C4-2B (cell line): ENCODE data around the gene MRPL1.
A peak's percentile ranks its signal among the peaks of the same experiment; 100 is the strongest.

ENCODE experiments used
- H3K27ac ChIP-seq: fragments of 450-650 bp; 2 replicates; pipeline ENCODE4 v1.5.1; 2017
- CTCF ChIP-seq: fragments of 450-650 bp; conservative IDR thresholded peaks from 2 replicates; pipeline ENCODE4 v1.5.1; 2017; ENCODE audit warnings: mild to moderate bottlenecking
- ZFX ChIP-seq: fragments of 450-650 bp; IDR thresholded peaks from 2 replicates; pipeline ENCODE4 v1.6.1; 2017

MRPL1 gene

GRCh38 chr4:77862478-77863216, at the start of gene MRPL1:
MRPL1 (plus strand) TSS chr4:77862830; CDS start chr4:77862849, 19 bp downstream.
- peak; percentile 26; the same call in 1 of the 2 replicates for TF ChIP-seq CTCF
- no peak for TF ChIP-seq ZFX
- H3K27ac ChIP-seq: peak within 1 kb of the TSS; percentile 77

- no peak for TF ChIP-seq ZFX
- TF ChIP-seq CTCF: no peak
- H3K27ac ChIP-seq: no peak overlapping the region
Measured at GRCh38 chr4:77815636-77816035, 47.0 kb upstream of the MRPL1 start.

GRCh38 chr4:77816546-77816945, 46.1 kb upstream of the MRPL1 start:
- TF ChIP-seq CTCF: no peak
- TF ChIP-seq ZFX: no peak
- H3K27ac ChIP-seq: no peak overlapping the region

GRCh38 chr4:77817304-77818072, 45.1 kb upstream of the MRPL1 start:
- TF ChIP-seq ZFX (no peak), CTCF (no peak)
- H3K27ac ChIP-seq: peak overlapping the region; percentile 92

GRCh38 chr4:77818073-77818601, 44.5 kb upstream of the MRPL1 start:
- TF ChIP-seq ZFX (no peak), CTCF (peak; percentile 58)
- peak overlapping the region; percentile 92 for H3K27ac ChIP-seq

- peak; percentile 81 for TF ChIP-seq ZFX
- no peak for TF ChIP-seq CTCF
- H3K27ac ChIP-seq: peak within 1 kb of the TSS; percentile 92
Measured at GRCh38 chr4:77818602-77819403, 43.8 kb upstream of the MRPL1 start, which contains the start of gene CNOT6L. CNOT6L (minus strand) TSS chr4:77819368; CDS start chr4:77819308, 60 bp downstream.
